Stimulated activated CD4-positive, alpha-beta T cell treated with anti-CD3 and anti-CD28 coated beads, Interleukin-12 subunit alpha, Interleukin-12 subunit beta, amount 100 ng/mL, for 4 hours (primary cell): Measurements from ENCODE around the gene DENND1A.

Experiments
- DNase-seq: peaks from one replicate; pipeline ENCODE4 v3.0.0-alpha.2; 2020

DENND1A gene

DNA sequence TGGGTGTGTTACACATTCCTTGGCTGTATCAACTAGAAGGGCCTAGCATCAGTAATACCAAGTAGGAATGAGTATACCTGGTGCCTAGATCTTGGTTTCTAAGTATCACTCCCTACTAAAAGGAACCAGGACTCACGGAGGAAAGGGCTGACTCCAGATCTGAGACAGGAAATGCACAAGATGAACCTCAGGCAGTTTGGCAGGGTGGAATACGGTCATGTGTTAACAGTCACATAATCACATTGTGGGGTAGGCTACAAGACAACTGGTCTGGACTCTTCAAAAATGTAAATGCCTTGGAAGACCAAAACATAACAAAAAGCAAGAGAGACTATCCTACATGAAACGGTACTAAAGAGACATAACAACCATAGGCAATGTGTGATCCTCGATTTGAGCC lies 415.2 kb downstream of the DENND1A start:
- DNase-seq: no peak

DNA sequence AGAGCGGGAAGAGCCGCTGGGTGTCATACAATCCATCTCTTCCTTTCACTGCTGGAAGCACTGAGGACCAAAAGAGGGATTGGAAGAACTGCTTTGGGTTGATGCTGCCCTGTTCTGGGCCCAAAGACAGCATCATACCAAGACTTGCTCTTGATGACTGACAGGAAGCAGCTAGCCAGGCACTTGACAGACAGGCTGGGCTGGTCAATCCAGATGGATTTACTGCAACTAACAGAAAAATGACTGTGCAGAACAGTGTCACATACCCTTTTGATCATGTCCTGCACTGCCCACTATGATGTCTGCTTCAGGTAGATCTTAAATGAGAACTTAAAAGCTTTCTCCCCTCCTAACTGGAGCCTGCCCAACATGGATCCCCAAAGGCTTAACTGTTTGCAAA lies 416.4 kb downstream of the DENND1A start:
- no peak for DNase-seq

GRCh38 chr9:123511326-123512277 lies 418.3 kb downstream of the DENND1A start:
- DNase-seq: no peak

- no peak for DNase-seq
Measured at GRCh38 chr9:123509646-123510045, 420.3 kb downstream of the DENND1A start.

DNA sequence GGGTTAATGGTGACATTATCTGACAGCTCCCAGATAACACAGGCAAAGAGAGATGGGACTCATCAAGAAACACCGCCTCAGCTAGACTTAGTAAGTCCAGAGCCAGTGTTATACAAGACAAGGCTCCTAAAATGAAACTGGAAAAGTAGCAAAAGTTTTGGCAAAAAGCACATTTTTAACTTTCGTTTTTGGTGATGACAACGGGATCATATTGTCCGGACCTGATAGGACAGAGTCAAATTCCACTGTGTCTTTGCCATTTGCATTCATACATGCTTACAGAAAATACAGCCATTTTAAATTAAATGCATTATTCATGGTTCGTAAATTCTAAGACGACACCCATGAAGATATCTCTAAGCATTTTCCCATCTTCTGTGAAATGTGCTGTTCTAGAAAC lies 421.9 kb downstream of the DENND1A start:
- no peak for DNase-seq

GRCh38 chr9:123505496-123505895 lies 424.4 kb downstream of the DENND1A start:
- DNase-seq: no peak

DNA sequence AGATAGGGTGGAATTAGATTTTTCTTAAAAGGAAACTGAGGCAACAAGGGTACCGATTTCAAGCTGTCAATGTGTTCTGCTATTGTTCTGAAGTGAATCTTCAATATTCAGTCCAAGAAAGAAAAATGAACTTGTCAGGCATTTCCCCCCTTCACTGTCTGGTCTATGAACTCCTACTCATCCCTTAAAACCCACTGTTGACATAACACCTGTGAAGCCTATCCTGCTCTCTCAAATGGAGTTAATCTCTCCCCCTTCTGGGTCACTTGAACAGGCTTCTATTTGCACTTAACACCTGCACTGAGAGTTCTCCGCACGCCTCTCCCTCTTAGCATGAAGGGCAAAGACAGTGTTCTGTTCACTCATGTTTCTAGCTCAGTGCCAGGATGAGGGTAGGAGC lies 429.6 kb downstream of the DENND1A start:
- no peak for DNase-seq

DNA sequence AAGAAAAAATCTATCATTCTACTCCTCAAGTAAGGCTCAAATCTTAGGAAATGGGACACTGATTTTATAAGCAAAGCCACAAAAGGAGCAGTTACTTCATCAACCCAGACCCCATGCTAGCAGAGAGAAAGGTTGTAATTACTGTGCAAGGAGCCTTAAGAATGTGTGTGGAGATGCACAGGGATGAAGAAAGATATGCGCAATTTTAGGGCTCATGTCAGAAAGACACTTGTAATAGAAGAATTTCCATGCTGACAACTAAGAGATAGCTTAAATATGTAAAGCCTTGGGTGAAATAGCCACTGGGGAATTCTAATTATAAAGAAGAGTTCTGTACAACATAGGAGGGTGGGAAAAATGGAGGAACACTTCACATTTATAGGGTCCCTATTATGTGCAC lies 432.1 kb downstream of the DENND1A start:
- DNase-seq: no peak

DNA sequence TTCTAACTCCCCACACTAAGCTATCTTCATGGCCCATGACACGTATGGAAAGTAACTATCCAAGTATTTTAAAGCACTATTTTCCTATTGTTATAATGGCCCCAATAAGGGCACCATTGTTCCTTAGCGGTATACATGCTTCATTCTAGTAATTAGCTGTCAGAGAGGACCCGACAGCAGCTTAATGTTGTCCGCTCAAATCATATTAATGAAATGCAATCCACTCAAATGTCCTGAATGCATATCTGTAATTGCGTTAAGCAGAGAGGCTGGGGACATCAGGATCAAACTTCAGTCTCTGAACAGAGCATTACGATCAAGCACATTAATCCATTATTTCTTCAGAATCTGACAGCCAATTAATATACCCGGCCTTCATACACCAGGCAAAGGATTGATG lies 434.2 kb downstream of the DENND1A start:
- no peak for DNase-seq

DNA sequence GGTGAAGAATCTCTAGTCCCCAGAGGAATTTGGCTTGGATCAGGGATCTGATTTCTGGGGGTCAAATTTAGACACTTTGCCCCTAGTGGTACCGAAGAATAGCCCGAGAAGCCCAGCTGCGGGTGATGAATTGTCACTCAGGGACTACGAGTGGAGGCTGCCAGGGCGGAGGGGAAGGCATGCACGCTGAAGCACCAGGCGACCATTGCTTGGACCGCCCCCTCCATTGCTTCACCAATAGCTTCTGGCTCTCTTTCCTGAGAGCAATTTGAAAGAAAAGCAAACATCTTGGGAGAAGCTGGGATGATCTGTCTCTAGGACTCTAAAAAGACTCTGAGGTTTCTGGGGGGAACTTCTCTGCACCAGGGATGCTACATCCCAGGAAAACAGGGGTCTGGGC lies 436.3 kb downstream of the DENND1A start:
- no peak for DNase-seq

GRCh38 chr9:123490688-123491087 lies 439.2 kb downstream of the DENND1A start:
- no peak for DNase-seq

- no peak for DNase-seq
Measured at GRCh38 chr9:123488722-123489321, 441.1 kb downstream of the DENND1A start.

GRCh38 chr9:123487944-123488548 lies 441.9 kb downstream of the DENND1A start:
- DNase-seq: no peak

GRCh38 chr9:123486431-123486830 lies 443.5 kb downstream of the DENND1A start:
- DNase-seq: no peak

GRCh38 chr9:123485216-123485615 lies 444.7 kb downstream of the DENND1A start:
- no peak for DNase-seq

DNA sequence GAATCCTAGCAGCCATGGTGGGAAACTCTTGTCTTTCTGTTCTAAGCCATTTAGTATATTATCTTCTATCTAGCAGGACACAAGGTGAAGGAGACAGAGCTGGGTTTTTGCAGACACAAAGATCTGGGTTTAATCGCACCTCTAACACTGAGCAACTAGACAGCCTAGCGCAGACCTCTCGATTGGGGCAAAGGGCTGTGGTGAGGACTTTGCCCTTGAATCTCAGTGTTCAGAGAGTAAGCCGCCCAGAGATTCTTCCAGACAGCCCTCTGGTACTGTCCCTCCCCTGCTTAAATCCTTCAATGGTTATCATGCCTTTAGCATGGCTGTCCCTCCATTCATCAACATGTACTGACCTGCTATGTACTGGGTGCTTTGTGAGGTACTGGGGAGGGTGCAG lies 445.8 kb downstream of the DENND1A start:
- no peak for DNase-seq

- DNase-seq: no peak
Measured at GRCh38 chr9:123483191-123483803, 446.6 kb downstream of the DENND1A start.

GRCh38 chr9:123482295-123482968 lies 447.5 kb downstream of the DENND1A start:
- DNase-seq: no peak

DNA sequence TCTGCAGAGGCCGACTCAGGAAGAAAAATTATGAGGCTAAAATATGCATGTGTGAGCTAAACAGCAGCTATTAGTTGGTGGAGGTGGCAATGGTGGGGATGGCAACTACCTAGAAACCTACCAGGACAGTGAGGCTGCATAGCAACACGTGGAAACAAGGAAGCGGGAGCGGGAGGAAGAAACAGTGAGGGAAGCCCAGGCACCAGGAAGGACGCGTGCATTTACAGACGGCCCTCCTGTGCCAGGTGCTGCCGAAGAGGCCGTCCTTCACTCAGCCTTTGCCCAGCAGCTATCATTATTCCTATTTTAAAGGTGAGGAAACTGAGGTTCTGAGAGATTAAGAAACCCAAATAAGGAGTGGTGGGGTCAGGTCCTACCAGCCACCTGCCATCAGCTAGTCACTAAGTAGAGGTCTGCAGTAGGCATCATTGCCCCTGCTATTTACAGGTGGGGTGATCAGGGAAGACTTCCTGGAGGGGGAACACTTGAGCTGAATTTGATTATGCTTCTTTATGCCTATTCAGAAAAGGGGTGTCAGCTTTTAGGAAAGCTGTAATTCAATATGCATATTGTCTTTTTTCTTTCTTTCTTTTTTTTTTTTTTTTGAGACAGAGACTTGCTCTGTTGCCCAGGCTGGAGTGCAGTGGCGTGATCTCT lies 448.6 kb downstream of the DENND1A start:
- no peak for DNase-seq

DNA sequence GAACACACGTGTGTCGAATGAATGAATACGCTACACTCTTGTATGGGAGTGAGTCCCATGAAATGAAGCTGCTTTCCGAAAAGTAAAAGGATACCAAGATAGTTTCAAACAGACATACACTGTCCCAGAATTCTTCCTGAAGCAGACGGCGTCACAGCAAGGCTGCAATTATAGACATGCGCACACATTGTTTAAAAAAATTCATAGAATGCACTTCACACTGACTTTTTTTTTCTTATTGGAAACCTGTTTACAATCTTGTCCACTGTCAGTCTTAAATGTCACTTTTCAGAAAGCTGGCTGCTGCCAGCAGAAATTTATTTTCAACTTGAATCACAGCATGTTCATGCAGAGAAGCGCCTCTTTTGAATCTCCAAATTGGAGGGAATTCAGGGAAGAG lies 449.1 kb downstream of the DENND1A start:
- no peak for DNase-seq

DNA sequence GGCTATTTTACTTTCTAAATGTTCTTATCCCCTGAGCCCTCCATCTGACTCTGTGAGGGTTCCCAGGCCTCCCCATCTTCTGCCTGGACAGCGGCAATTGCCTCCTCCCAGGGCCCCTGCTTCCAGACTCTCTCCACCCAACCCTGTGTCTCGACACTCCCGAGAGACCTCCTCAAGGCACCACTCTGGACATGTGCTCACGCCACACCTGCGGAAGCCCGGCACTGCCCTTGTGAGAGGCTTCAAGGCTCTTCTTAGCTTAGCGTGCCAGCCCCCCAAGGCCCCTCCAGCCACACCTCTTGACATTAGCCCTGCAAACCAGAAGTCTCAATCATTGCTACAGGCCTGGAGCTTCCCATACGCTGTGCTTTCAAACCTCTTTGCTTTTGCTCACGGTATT lies 449.8 kb downstream of the DENND1A start:
- DNase-seq: no peak

- DNase-seq: no peak
Measured at GRCh38 chr9:123478967-123479602, 450.8 kb downstream of the DENND1A start.
